Esophagus squamous epithelium (tissue), 5 donors: ENCODE measurements around the gene MED13L. TPM values are rescaled to one million over a fixed set of nuclear protein-coding genes. Genes with fewer than 3 reads are reported as not detected.
A peak's percentile ranks its signal among the peaks of the same experiment; 100 is the strongest.

Experiments used
- DNase-seq: peaks from one replicate; lab custom pipeline; 2025; lab: John Stamatoyannopoulos, UW
- H3K27ac ChIP-seq, 4 donors: fragments of 200-600 bp; sonication (generic); one replicate each; pipeline ENCODE4 v1.5.1; 2016 to 2019; ENCODE audit warnings: mild to moderate bottlenecking in 1 of 4
- H3K27me3 ChIP-seq, 4 donors: fragments of 200-600 bp; sonication (generic); 1 replicate in 3 of 4; 2 replicates in 1 of 4; pipeline versions ENCODE4 v1.5.1 to v1.6.0; 2017 to 2021; ENCODE audit warnings: antibody characterized with exemption in 1 of 4
- H3K36me3 ChIP-seq, 3 donors: fragments of 200-600 bp; sonication (generic); one replicate each; pipeline ENCODE4 v1.5.1; 2016 to 2019
- H3K4me1 ChIP-seq, 3 donors: fragments of 200-600 bp; sonication (generic); one replicate each; pipeline ENCODE4 v1.5.1; 2017 to 2019
- H3K4me3 ChIP-seq, 4 donors: fragments of 200-600 bp; sonication (generic); 1 replicate in 3 of 4; 2 replicates in 1 of 4; pipeline ENCODE4 v1.5.1; 2016 to 2019; ENCODE audit warnings: mild to moderate bottlenecking in 2 of 4, moderate library complexity in 1 of 4
- H3K9me3 ChIP-seq, 3 donors: fragments of 200-600 bp; sonication (generic); one replicate each; pipeline ENCODE4 v1.5.1; 2016 to 2019
- CTCF ChIP-seq, 6 experiments: fragments of 450-650 bp in 4 of 6; fragments of 200-600 bp in 2 of 6; sonication (generic) in 2 of 6; IDR thresholded peaks; one replicate each; pipeline ENCODE4 v1.5.1; 2016 to 2019; ENCODE audit warnings: antibody characterized with exemption in 6 of 6, mild to moderate bottlenecking in 4 of 6, moderate library complexity in 4 of 6
- POLR2A ChIP-seq, 4 donors: fragments of 450-650 bp; IDR thresholded peaks; one replicate each; pipeline ENCODE4 v1.6.1; 2017; ENCODE audit warnings: antibody characterized with exemption in 4 of 4, mild to moderate bottlenecking in 4 of 4, moderate library complexity in 3 of 4
- WGBS, 2 donors: methylation state at CpG; one replicate each; pipeline ENCODE4 v1.1.5; 2018; 5-methylcytosine and 5-hydroxymethylcytosine counted together
- intact Hi-C: fragments of 100-400 bp; cut with DNase I; formaldehyde crosslinking; loops from one replicate; pipeline ENCODE4 v1.15.0; 2022
- total RNA-seq, 4 donors: library from RNA; depleted of rRNA; stranded (reverse); fragments of >200 nt; gene quantifications; one replicate each; pipeline ENCODE4 v1.1.0, GENCODE V29; 2016
- donor health status: DM: yes; HTN: yes; CAD: no.

Gene MED13L
- total RNA-seq, 4 donors from 2014 or later = 52.2 to 137 (median 62.1) TPM

GRCh38 chr12:116262741-116263140 is 14.8 kb downstream of the MED13L start:
- no peaks in the 10 kb centered on the region for H3K27me3 ChIP-seq
- no peaks in the 10 kb centered on the region for H3K9me3 ChIP-seq
- no peak for DNase-seq
- H3K27ac ChIP-seq = no peak overlapping the region
- intact Hi-C loops = no loop called here
- no peaks in the 10 kb centered on the region for H3K36me3 ChIP-seq
- H3K4me3 ChIP-seq = no peak overlapping the region
- TF ChIP-seq CTCF (IDR thresholded peaks at IDR 0.05) = no peak
- no peak for TF ChIP-seq POLR2A (IDR thresholded peaks at IDR 0.05)
- 83 to 93% methylated on average over 2 of the region's 2 CpGs for WGBS, 2 donors
- peaks cover 19 to 96% (median 51%) of the 10 kb centered on the region in 3 donors for H3K4me1 ChIP-seq

GRCh38 chr12:116261525-116262100 is 15.9 kb downstream of the MED13L start:
- intact Hi-C loops = no loop called here
- H3K27ac ChIP-seq = no peak overlapping the region
- peaks cover 23 to 96% (median 46%) of the 10 kb centered on the region in 3 donors for H3K4me1 ChIP-seq
- no peak for DNase-seq
- TF ChIP-seq CTCF (IDR thresholded peaks at IDR 0.05) = no peak
- TF ChIP-seq POLR2A (IDR thresholded peaks at IDR 0.05) = no peak
- no peaks in the 10 kb centered on the region for H3K36me3 ChIP-seq
- H3K9me3 ChIP-seq = no peaks in the 10 kb centered on the region
- no peaks in the 10 kb centered on the region for H3K27me3 ChIP-seq
- 38% methylated on average over 4 of the region's 4 CpGs for WGBS, 2 donors
- H3K4me3 ChIP-seq = no peak overlapping the region

- intact Hi-C loops = no loop called here
- no peak for TF ChIP-seq POLR2A (IDR thresholded peaks at IDR 0.05)
- TF ChIP-seq CTCF (IDR thresholded peaks at IDR 0.05) = no peak
These were observed 17.5 kb downstream of the MED13L start for GRCh38 chr12:116259800-116260577.

GRCh38 chr12:116257826-116258225 is 19.7 kb downstream of the MED13L start:
- H3K4me3 ChIP-seq = no peak overlapping the region
- H3K4me1 ChIP-seq = peaks cover 7 to 77% (median 18%) of the 10 kb centered on the region in 3 donors
- 67 to 73% methylated on average over 3 of the region's 3 CpGs for WGBS, 2 donors
- TF ChIP-seq POLR2A (IDR thresholded peaks at IDR 0.05) (no peak), CTCF (IDR thresholded peaks at IDR 0.05) (no peak)
- no peaks in the 10 kb centered on the region for H3K9me3 ChIP-seq
- DNase-seq = no peak
- intact Hi-C loops = no loop called here
- no peak overlapping the region for H3K27ac ChIP-seq
- no peaks in the 10 kb centered on the region for H3K27me3 ChIP-seq
- no peaks in the 10 kb centered on the region for H3K36me3 ChIP-seq

More at GRCh38 chr12:116259800-116260577, 17.5 kb downstream of the MED13L start:
- no peaks in the 10 kb centered on the region for H3K27me3 ChIP-seq
- H3K9me3 ChIP-seq = no peaks in the 10 kb centered on the region
- no peak overlapping the region for H3K4me3 ChIP-seq
- no peak overlapping the region for H3K27ac ChIP-seq
- peaks cover 13 to 92% (median 33%) of the 10 kb centered on the region in 3 donors for H3K4me1 ChIP-seq
- H3K36me3 ChIP-seq = no peaks in the 10 kb centered on the region
- no peak for DNase-seq
- WGBS, 2 donors = 87 to 89% methylated on average over 9 of the region's 9 CpGs

GRCh38 chr12:116257215-116257614 is 20.3 kb downstream of the MED13L start:
- peaks cover 7 to 71% (median 18%) of the 10 kb centered on the region in 3 donors for H3K4me1 ChIP-seq
- no peaks in the 10 kb centered on the region for H3K9me3 ChIP-seq
- H3K27ac ChIP-seq = peak overlapping the region in 2 of 4 donors; percentile 13
- H3K27me3 ChIP-seq = no peaks in the 10 kb centered on the region
- intact Hi-C loops = no loop called here
- no peaks in the 10 kb centered on the region for H3K36me3 ChIP-seq
- no peak for DNase-seq
- TF ChIP-seq POLR2A (IDR thresholded peaks at IDR 0.05) (no peak), CTCF (IDR thresholded peaks at IDR 0.05) (no peak)
- WGBS, 2 donors = 26 to 37% methylated on average over 3 of the region's 3 CpGs
- no peak overlapping the region for H3K4me3 ChIP-seq
